ENCODE measurements around the gene DOLPP1.
"Not testable (repeated sequence)": the region's sequence is repeated elsewhere in the genome, so short reads cannot be mapped to it uniquely, and the experiment has no call there.

DOLPP1 gene, protein sequence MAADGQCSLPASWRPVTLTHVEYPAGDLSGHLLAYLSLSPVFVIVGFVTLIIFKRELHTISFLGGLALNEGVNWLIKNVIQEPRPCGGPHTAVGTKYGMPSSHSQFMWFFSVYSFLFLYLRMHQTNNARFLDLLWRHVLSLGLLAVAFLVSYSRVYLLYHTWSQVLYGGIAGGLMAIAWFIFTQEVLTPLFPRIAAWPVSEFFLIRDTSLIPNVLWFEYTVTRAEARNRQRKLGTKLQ

DNA sequence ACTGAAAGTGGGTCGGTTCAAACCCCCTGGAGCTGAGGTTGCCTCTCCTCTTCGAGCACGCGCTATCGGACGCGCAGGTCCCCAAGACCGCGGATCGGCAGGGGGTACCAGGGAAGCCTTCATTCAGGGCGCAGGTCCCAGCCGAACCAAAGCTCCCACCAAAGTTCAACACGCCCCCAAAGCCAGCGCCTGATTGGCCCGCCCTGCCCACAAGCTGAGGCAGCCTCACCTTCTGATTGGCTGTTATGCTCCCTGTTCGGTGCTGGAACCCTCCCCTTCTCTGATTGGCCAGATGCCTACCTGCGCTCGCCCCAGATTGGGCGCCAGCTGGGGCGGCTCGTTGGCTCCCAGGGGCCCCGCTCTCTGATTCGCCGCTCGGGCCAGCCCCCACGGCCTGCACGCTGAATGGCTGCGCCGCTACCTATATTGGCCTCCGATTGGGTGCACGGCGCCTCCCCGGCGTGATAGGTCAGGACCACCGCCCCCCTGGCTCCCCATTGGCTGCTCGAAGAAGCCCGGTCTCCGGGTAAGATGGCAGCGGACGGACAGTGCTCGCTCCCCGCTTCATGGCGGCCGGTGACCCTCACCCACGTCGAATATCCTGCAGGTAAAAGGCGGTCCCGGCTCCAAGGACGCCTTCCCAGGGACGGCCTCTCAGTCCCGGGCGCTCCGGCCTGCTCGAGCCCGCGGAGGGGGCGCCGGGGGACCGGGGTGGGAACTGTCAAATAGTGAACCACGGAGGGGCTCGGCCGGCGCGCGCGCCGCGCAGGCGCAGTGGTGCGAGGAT, at the start of gene DOLPP1:
Gene DOLPP1 (plus strand): TSS at position 511 of the 787 bp plus-strand sequence. CDS start 21 bp downstream, at position 532.
- DNase-seq, result peak; percentile 98

DNA sequence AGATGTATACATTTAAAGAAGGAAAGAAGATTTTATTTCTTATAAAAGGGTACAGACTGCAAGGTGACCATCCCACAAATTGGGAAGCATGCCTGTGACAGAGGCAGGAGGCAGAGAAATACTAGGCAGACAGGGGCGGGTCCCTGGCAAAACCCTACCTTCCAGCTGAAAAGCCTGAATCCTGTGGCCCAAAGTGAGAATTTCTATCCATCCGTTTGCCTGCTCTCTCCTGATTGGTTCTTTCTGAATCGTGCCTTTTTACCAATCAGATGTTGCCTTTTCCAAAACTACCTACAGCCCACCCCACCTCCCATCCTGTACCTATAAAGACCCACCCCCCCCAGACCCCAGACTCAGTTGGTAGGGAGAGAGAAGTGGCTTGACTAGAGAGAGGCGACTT, 49.4 kb upstream of the DOLPP1 start:
- no peak for DNase-seq

DNA sequence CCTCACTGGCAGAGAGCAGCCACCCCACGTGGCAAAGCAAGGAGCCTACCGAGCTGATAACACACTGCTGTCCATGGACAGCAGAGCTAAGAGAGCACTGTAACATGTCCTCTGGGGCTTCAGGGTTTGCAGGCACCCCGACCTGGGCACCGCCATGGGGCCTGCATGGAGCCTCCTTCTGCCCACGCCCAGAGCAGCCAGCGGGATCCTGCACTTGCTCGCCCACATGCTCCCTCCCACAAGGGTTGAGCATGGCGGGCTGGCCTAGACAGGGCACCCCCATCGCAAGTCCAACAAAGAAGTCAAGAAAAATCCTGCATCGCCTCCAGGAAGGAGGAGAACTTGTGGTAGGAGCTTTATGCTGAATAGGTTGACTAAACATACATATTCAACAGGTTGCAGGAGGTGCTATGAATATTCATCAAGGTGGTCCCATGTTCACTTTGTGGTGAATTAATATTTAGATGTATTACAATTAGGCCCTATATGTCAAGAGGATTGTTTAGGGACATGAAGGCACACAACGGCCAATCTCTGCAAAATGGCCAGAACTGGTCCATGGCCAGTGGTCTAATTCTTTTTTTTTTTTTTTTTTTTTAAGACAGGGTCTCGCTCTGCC, 48.3 kb upstream of the DOLPP1 start:
- no peak for DNase-seq

DNA sequence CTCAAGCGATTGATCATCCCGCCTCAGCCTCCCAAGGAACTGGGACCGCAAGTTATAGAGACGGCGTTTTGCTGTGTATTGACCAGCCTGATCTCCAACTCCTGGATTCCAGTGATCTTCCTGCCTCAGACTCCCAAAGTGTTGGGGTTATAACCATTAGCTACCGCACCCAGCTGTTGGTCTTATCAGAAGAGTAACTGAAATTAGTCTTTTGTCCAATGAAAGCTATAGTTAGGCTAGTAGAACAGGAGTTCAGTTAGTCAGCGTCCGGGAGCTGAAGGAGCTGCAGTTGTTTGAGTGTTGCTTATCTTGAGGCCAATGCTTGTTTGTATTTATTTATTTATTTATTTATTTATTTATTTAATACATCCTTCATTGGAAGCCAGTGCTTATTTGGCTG, 47.7 kb upstream of the DOLPP1 start:
- DNase-seq, result no peak

DNA sequence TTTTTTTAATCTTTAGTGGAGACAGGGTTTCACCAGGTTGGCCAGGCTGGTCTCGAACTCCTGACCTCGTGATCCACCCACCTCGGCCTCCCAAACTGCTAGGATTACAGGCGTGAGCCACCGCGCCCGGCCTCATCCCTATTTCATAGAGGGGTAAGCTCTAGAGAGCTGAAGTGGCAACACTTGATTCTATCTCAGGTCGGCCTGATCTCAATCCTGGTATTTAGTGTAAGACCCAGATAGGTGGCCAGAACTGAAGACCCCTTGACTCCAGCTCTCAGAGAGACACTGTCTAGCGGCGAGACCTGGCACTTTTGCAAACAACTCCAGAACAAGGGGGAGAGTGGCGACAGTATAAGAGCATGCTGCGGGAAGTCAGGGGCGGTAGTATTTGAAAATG, 45.1 kb upstream of the DOLPP1 start:
- not testable (repeated sequence) for DNase-seq

DNA sequence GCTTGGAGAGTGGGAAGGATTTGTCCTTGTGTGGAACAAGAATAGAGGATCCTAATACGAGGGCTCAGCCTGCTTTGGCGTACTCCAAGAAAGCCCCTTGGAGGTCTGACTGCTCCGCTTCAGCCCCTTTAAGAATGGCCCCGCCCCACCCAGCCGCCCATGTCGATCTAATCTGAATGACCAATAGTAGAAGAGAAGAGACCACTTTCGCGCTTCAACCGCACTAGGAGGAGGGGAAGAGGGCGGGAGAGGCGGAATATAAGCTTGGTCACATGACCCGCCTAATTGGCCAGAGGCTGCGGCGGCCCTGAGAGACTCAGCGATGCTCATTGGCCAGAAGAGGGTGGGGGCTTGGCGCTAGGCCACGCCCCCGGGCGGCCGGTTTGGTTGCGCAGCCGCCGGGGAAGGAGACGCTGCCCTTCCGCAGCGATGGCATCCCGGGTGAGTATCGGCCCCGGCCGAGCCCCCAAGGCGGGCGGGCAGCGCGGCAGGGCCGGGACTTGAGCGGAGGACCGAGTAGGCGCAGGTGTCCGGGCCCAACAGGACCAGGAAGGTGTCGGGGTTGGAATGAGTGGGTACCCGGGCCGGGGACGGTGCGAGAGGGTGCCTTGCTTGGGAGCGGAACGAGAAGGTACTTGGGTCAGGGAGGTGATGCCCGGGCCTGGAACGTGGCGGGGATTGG, 44.5 kb upstream of the DOLPP1 start, which contains the start of gene MIGA2:
Gene MIGA2 (plus strand): TSS at position 386 of the 682 bp plus-strand sequence. CDS start 3,969 bp downstream, outside the sequence.
- peak; percentile 99 for DNase-seq

DNA sequence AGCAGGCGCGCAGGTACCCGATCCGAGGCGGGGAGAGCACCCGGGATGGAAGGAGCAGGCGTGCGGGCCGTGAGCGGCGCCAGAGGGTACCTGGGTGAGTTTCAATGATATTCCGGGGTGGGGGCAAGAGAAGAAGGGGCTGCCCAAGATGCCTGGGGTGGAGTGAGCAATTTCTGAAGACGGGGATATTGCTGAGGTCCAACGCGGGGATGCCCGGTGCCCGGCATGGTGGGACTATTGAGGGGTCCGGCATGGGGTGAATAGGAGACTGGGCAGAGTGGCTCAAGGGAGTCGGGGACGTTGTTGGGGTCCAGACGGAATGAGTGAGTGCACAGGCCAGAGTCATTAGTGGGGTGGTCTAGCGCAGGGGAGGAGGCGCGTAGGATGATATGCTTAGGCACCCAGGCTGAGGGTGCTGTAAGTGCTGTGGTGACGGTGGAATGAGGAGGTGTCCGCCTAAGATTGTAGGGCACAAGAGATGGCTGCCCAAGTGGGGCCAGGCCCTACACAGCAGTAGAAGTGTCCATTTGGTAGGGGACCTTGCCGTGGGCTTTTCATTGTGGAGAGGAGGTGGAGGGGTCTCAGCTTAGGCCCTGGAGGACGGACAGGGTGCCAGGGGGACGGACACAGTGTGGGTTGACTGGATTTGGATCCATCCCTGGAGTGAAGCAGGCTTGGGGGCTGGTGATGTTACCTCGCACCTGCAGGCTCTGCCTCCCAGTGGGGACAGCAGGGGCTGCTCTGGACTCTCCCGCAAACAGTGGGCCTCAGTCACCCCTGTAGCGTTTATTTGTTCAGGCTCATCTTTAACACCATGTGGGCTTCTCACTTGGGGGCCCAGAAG, 43.8 kb upstream of the DOLPP1 start:
- DNase-seq, result no peak

DNA sequence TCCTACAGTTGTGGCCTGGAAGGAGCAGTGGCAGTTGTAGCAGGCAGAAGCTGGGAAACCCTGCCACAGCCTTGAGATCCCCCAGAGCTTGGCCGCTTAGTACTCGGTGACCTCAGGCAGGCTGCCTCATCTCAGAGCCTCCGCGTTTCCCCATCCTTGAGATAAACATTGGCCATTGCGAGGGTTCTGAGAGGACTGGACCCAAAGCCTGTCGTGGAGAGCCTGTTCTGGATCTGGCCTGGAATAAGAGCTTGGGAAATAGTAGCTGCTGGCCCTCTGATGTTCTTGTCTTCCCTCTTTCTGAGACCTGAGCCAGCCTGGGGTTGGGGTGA, 43.2 kb upstream of the DOLPP1 start:
- DNase-seq, result no peak

DNA sequence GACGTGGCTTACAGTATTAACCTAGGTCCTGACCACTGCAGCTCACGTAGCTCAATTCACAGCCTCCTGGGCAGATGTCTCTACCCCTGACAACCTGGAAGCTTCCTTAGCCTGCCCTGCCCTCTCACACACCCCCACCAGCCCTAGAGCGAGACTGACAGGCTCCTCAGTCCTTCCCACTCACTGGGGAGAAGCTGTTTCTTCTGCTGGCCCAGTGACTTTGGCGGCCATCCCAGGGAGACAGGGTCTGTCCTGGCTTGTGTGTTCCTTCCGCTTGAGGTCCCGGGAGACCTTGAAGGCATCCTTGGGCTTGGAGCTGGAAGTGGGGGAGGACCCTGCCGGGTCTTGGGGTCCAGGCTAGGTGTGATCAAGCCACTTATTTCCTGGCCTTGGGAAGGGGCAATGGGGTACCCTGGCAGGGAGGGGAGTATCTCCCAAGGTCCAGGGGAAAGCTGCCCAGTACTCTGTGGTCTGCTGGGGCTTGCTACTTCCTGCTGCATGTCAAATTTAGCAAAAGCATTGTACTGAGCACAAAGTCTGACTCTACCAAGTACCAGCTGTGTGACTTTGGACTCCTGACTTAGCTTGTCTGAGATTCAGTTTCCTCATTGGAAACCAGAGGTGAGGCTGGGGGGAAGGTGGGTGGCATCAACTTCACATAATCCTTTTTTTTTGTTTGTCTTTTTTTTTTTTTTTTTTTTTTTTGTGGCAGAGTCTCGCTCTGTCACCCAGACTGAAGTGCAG, 42.6 kb upstream of the DOLPP1 start:
- DNase-seq, result no peak

DNA sequence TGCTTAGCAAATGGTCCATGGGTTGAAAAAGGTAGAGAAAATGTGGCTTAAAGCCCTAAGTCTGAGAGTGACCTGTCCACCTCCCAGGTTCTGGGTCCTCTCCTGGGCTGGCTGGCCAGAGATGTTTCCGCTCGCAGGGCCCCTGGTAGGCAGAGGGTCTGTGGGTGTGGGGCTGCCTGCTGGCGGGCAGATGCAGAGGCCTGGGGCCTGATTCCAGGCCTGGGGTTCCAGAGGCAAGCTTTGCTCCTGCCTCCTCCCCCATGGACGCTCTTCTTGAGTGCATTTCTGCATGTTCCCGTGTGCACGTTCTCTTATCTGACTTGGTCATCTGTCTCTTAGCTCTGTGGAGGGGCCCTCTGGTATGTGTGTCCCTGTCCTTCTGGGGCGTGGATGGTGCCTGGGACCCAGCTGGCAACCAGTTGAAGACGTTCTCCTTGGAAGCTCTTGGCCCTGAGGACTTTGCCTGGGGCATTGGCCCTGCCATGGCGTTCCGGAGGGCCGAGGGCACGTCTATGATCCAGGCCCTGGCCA, 40.7 kb upstream of the DOLPP1 start:
- no peak for DNase-seq

DNA sequence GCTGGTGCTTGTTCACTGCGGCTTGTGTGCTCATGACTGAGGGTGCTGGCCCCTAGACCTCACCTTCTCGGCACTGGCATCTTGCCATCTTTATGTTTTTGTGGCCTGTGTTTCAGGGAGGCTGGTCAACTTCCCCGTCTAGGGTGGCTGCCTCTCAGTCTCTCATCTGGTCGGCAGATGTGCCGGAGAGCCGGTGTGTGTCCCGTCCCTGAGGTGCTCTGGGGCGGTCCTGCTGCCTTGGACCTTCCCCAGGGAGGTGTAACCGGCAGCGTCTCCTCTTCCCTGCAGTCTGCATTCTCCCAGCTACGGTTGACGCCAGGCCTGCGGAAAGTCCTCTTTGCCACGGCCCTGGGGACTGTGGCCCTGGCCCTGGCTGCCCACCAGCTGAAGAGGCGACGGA, 38.9 kb upstream of the DOLPP1 start:
- no peak for DNase-seq

DNA sequence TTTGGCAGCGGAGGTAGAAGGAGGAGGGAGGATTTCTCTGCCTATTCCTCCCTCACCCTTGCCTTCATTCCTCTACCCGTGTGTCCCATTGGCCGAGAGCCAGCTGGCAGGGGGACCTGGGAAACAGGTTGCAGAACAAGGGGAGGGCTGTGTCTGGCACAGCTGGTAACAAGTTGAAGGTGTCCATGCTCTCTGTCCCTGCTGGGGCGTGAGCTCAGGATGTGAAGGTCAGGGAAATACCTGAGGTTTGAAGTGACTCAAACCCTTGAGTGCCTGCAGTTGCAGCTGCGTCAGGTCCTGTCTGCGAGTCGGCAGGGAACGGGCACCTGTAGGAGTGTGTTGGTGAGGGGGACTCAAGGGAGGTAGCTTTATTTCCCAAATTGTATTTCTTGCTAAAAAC, 28.3 kb upstream of the DOLPP1 start:
- DNase-seq, result no peak

DNA sequence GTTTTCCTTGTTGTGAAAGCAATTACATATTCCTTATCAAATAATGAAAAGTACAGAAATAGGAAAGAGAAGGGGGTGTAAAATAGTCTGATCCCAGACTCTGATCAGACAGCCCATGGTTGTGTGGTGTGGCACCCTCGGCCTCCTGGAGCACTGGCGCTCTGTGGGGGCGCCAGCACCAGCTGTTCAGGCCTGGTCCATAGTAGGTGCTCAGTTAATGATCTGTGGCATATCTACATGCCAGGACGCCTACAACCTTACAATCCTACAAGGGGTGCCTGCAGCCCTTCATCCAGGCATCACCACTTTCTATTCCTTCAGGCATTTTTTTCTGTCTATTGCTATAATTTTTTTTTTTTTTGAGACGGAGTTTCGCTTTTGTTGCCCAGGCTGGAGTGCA, 27.9 kb upstream of the DOLPP1 start:
- no peak for DNase-seq

DNA sequence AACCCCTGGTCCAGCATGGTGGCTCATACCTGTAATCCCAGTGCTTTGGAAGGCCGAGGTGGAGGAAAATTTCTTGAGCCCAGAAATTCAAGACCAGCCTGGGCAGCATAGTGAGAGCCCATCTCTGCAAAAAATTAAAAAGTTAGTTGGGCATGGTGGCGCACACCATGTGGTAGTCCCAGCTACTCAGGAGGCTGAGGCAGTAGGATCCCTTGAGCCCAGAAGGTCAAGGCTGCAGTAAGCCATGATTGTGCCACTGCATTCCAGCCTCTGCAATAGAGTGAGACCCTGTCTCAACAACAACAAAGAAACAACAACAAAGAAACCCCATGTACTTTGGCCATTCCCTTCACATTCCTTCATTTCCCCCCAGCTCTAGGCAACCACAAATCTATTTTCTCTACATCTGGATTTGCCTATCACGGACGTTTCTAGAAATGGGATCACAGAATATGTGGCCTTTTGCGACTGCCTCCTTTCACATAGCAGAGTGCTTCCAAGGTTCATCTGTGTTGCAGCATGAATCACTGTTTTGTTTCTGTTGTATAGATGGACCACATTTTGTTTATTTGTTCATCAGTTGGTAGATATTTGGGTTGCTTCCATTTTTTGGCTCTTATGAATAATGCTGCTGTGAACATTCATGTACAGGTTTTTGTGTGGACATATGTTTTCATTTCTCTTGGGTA, 26.6 kb upstream of the DOLPP1 start:
- no peak for DNase-seq

DNA sequence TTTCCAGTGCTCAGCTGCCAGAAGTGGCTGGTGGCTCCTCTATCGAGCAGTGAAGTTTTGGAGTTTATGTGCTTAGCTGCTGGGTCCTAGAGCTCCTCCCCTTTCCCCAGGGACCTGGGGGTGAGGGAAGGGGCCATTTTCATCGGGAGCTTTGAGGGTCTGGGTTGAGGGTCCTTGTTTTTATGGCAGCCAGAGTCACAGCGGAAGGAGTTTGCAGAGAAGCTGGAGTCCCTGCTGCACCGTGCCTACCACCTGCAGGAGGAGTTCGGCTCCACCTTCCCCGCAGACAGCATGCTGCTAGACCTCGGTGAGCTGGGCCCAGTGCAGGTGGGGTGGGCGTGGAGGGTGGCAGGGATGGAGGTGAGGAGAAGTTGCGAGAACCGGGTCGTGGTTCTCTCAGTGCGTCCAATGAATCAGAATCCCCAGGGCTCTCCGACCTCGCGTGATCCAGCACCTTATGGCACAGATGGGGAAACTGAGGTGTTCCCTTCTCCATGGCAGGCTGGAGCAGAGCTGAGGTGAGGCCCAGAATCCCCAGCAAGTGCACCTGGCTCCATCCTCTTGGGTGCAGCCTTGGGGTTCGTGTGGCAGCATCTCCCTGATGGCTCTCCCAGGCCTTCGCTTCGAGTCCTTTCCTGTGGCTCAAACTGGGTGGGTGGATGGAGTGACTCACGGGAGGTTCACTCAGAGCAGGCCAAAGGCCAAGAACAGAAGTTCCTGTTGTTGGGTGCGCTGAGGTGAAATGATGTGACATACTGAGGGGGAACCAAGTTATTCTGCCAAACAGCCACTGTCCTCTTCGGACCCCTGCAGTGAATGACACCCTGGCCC, 21.7 kb upstream of the DOLPP1 start:
- no peak for DNase-seq

DNA sequence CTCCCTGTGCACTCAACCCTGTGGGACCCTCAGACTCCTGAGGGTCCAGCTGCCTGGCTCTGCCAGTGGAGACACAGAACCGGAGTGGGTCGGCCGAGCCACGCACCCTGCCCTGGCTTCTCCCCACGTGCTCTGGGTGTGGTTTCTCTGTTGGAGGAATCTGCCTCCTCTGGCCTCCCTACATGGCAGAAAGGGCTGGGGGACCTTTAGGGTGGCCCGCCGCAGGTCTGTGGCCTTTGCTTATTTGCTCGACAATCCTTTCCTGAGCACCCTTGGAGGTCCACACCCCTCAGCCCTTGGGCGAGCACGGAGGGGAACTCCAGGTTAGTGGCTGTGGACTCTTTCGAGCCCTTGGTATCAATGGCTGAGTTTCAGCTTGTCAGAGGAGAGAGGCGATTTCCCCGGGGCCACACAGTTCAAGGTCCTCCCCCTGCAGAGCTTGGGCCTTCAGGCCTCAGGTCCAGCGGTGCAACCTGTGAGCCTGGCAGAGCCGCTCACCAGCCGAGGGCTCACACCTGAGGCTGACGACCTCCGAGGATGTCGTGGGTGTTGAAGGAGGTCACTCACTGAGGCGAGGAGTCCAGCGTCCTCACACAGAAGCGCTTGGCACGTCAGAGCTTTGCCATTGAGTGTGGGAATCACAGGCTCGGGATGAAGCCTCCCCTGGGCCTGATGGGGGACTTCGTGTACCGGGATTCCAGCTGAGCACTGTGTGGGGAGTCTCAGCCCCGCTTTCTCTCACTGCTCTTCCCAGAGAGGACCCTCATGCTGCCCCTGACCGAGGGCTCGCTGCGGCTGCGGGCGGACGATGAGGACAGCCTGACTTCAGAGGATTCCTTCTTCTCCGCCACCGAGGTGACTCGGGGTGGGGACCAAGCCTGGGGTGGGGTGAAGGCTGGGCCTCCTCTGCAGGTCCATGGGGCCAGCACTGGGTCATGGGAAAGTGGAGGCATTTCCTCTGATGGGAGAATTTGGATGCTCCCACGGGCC, 20.8 kb upstream of the DOLPP1 start:
- no peak for DNase-seq

DNA sequence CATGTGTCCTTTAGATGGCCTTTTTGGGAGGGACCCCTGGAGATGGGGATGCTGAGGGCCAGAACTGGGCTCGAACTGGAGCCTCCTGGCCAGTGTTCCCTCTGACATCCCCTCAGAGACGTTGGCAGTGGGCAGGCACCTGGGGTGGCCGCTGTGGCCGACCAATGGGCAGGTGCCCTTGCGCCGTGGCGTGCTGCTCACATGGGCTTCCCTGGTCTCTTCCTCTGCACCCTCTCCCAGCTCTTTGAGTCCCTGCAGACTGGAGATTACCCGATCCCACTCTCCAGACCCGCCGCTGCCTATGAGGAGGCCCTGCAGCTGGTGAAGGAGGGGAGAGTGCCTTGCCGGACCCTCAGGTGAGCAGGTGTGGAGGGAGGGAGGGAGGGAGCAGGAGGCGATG, 19.9 kb upstream of the DOLPP1 start:
- no peak for DNase-seq

DNA sequence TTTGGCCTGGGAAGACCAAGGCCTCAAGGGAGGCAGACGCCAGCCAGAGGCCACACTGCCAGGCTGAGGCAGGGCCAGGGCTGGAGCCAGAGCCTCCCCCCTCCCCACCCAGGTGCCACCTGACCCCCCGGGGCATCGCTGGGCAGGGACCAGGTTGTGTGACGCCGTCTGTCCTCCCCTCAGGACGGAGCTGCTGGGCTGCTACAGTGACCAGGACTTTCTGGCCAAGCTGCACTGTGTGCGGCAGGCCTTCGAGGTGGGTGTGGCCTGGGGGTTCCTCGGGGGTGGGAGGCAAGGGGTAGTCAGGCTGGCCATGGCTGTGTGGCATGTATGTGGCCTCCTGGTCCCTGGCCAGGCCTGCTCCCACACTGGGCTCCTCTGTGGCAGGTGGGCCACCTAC, 17.9 kb upstream of the DOLPP1 start:
- no peak for DNase-seq

DNA sequence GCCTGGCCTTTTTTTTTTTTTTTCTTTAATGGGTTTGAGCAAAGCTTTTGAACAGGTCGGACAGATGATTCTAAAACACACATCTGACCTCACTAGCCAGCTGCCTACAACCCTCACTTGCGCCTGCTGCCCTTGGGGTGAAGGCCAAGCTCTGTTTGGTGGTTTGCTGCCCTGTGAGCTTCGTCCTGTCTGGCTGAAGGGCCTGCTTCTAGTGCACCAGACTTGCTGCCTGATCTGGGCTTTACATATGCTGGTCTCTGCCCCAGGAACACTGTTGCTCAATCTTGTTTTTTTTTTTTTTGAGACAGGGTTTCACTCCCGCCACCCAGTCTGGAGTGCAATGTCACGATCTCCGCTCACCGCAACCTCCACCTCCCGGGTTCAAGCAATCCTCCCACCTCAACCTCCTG, 16.4 kb upstream of the DOLPP1 start:
- DNase-seq, result no peak

All from NCI-H524 treated with DMSO at 0.1 percent for 48 hours (cell line).